ENCODE data around the gene SNHG17.
A peak's percentile ranks its signal among the peaks of the same experiment; 100 is the strongest.
"Not testable (repeated sequence)": the region's sequence is repeated elsewhere in the genome, so short reads cannot be mapped to it uniquely, and the experiment has no call there.

SNHG17 gene

DNA sequence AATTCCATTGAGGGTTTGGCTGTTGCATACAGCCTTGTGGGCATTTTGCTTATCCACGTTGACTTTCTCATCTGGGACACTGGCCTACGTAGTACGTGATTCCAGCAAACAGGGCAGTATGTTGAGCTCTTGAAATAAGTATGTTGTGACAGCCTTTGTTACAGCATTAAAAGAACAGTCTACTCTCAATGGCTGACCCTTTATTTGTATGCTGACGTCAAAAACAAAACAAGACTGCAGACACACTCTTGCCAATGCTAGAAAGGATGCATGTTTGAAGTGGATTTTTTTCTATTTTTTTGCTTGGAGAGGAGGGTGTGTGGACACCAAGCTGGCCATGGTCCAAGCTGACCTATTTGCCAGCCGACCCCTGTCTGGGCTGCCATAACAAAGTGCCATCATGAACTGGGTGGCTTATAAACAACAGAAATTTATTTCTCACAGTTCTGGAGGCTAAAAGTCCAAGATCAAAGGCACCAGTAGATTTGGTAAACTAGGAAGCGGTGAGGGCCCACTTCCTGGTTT, 10.8 kb upstream of the SNHG17 start:
- intact Hi-C loops (cut with DNase I; ENCODE audit: low total_unique reads), result no loop called here
- Histone ChIP-seq H3K4me3 (peak overlapping the region; percentile 75 to 87), H3K4me1 (peaks cover 0 to 24% (median 10%) of the 10 kb centered on the region in 4 donors), H3K27ac (peak overlapping the region in 1 of 2 donors; percentile 88), H3K27me3 (no peaks in the 10 kb centered on the region), H3K9me3 (no peaks in the 10 kb centered on the region), H3K36me3 (peaks cover 0 to 27% (median 23%) of the 10 kb centered on the region in 3 donors)
- TF ChIP-seq CTCF (IDR thresholded peaks at IDR 0.05), result no peak
- no peak for DNase-seq

DNA sequence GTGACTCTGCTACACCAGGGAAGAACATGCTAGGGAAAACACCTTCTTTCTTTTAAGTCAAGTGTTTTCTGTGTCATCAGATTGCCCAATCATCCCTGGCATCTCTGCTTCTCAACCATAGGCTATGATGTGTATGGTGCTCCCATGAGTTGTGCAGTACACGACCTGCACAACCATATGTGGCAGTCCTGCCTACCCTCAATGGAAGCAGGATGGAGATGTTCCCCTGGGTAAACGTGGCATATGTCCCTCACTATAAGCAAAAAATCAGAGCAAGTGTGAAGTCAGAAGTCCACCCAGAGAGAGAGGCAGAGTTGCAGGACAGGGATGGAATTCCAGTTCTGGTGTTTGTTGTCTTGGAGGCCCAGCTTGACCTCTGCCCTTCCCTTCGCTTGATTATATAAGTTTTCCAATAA, 10.3 kb upstream of the SNHG17 start:
- no peak for TF ChIP-seq CTCF (IDR thresholded peaks at IDR 0.05)
- no peak for DNase-seq
- Histone ChIP-seq H3K9me3 (no peaks in the 10 kb centered on the region), H3K4me1 (peaks cover 0 to 24% (median 10%) of the 10 kb centered on the region in 4 donors), H3K36me3 (peaks cover 0 to 22% (median 17%) of the 10 kb centered on the region in 3 donors), H3K27ac (no peak overlapping the region), H3K4me3 (no peak overlapping the region), H3K27me3 (no peaks in the 10 kb centered on the region)
- intact Hi-C loops (cut with DNase I; ENCODE audit: low total_unique reads), result no loop called here

DNA sequence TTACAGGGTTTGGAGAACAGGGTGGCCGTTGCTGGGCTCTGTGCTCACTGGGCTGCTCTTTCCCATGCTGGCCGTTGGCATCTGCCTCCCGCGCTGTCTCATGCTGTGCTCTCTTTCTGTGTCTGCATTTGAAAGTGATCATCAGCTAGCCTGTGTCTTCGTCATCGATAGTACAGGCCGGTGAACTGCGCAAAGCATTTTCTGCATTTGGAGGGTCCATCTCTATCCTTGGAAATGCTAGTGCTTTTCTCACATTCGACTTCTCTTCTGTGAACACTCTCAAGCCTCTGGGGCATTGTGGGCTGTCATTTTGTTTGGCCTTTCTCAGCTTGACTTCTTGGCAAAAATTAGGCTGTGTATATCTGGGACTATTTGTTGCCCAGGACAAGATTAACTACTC, 6.8 kb upstream of the SNHG17 start:
- H3K4me3 ChIP-seq, result no peak overlapping the region
- H3K9me3 ChIP-seq, result no peaks in the 10 kb centered on the region
- H3K27me3 ChIP-seq, result peaks cover 0 to 3% of the 10 kb centered on the region in 2 donors
- no peak for DNase-seq
- H3K27ac ChIP-seq, result no peak overlapping the region
- intact Hi-C loops (cut with DNase I; ENCODE audit: low total_unique reads), result no loop called here
- no peak for TF ChIP-seq CTCF (IDR thresholded peaks at IDR 0.05)
- H3K36me3 ChIP-seq, result no peaks in the 10 kb centered on the region
- H3K4me1 ChIP-seq, result peaks cover 0 to 9% (median 3%) of the 10 kb centered on the region in 4 donors

- H3K4me3 ChIP-seq; H3K36me3 ChIP-seq; intact Hi-C loops (cut with DNase I; ENCODE audit: low total_unique reads); H3K27me3 ChIP-seq; H3K9me3 ChIP-seq; H3K4me1 ChIP-seq; DNase-seq; H3K27ac ChIP-seq: not testable (repeated sequence)
Measured at GRCh38 chr20:38441110-38441509, 6.0 kb upstream of the SNHG17 start.

DNA sequence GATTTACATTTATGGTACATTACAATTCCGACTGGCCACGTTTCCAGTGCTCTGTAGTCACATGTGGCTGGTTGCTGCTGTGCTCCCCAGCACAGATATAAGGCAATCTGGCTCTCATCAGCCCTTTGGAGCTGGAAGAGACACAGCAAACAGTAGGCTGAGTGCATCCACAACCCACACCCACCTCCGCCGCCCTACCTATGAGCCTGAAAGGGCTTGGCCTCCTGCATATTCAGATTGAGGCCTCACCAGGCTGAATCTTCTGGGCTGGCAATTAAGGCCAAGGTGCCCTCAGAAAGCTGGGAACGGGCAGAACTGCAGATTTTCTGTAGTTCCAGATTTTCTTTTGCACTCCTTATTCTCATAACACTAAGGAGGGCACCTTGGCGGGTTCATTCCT, 2.7 kb upstream of the SNHG17 start:
- intact Hi-C loops (cut with DNase I; ENCODE audit: low total_unique reads), result no loop called here
- H3K4me1 ChIP-seq, result peaks cover 0 to 17% (median 11%) of the 10 kb centered on the region in 4 donors
- peaks cover 8 to 10% (median 9%) of the 10 kb centered on the region in 3 donors for H3K36me3 ChIP-seq
- no peak for TF ChIP-seq CTCF (IDR thresholded peaks at IDR 0.05)
- H3K4me3 ChIP-seq, result no peak overlapping the region
- no peak overlapping the region for H3K27ac ChIP-seq
- H3K27me3 ChIP-seq, result peaks cover 0 to 3% of the 10 kb centered on the region in 2 donors
- H3K9me3 ChIP-seq, result no peaks in the 10 kb centered on the region
- no peak for DNase-seq

GRCh38 chr20:38435555-38435939, 419 bp upstream of the SNHG17 start:
- peak overlapping the region; percentile 59 to 87 for H3K4me3 ChIP-seq
- TF ChIP-seq CTCF (IDR thresholded peaks at IDR 0.05), result no peak
- no peak for DNase-seq
- intact Hi-C loops (cut with DNase I; ENCODE audit: low total_unique reads), result no loop called here
- H3K27ac ChIP-seq, result no peak overlapping the region
- peaks cover 0 to 5% (median 0%) of the 10 kb centered on the region in 3 donors for H3K9me3 ChIP-seq
- peaks cover 0 to 17% (median 11%) of the 10 kb centered on the region in 4 donors for H3K4me1 ChIP-seq
- H3K27me3 ChIP-seq, result peaks cover 0 to 3% of the 10 kb centered on the region in 2 donors
- H3K36me3 ChIP-seq, result peaks cover 30 to 32% (median 31%) of the 10 kb centered on the region in 3 donors

All from tibial artery (tissue), 4 donors.